Lower leg skin (tissue), 4 donors: ENCODE measurements around the gene ING3. TPM values are rescaled to one million over a fixed set of nuclear protein-coding genes. Genes with fewer than 3 reads are reported as not detected.

ENCODE experiments used
- DNase-seq, 2 donors: peaks; one replicate each; pipeline ENCODE4 v3.0.0-alpha.2; 2019; ENCODE audit warnings: low spot score in 2 of 2
- H3K4me3 ChIP-seq: fragments of 200-600 bp; sonication (generic); 2 replicates; pipeline ENCODE4 v1.5.1; 2017; ENCODE audit warnings: mild to moderate bottlenecking, low read depth; ENCODE audit not compliant: poor library complexity, severe bottlenecking
- CTCF ChIP-seq, 3 donors: fragments of 450-650 bp; IDR thresholded peaks; one replicate each; pipeline ENCODE4 v1.5.1; 2016; ENCODE audit warnings: antibody characterized with exemption in 3 of 3, mild to moderate bottlenecking in 3 of 3, moderate library complexity in 2 of 3
- POLR2A ChIP-seq, 2 donors: fragments of 450-650 bp; IDR thresholded peaks; one replicate each; pipeline ENCODE4 v1.6.1; 2016 to 2017; ENCODE audit warnings: antibody characterized with exemption in 2 of 2, mild to moderate bottlenecking in 1 of 2, moderate library complexity in 1 of 2
- WGBS, 2 donors: methylation state at CpG; one replicate each; pipeline ENCODE4 v1.1.5; 2018; 5-methylcytosine and 5-hydroxymethylcytosine counted together
- intact Hi-C: fragments of 100-400 bp; cut with DNase I; formaldehyde crosslinking; loops from one replicate; pipeline ENCODE4 v1.15.0; 2023; ENCODE audit warnings: low total_unique reads
- total RNA-seq, 4 donors: library from RNA; depleted of rRNA; stranded (reverse); fragments of >200 nt; gene quantifications; one replicate each; pipeline ENCODE4 v1.1.0, GENCODE V29; 2016

The ING3 gene
- total RNA-seq, 4 donors from 2014 or later = 6.6 to 11.4 (median 9.8) TPM

- no peak for DNase-seq
- intact Hi-C loops = no loop called here
- WGBS, 2 donors = 79 to 86% methylated on average over 5 of the region's 5 CpGs
- no peak overlapping the region for H3K4me3 ChIP-seq
- TF ChIP-seq POLR2A (IDR thresholded peaks at IDR 0.05) = no peak
- TF ChIP-seq CTCF (IDR thresholded peaks at IDR 0.05) = no peak
Observed at GRCh38 chr7:120994512-120995410, 44.2 kb downstream of the ING3 start.

GRCh38 chr7:120995654-120996053 lies 45.1 kb downstream of the ING3 start:
- TF ChIP-seq CTCF (IDR thresholded peaks at IDR 0.05) (no peak), POLR2A (IDR thresholded peaks at IDR 0.05) (no peak)
- WGBS, 2 donors = 50 to 90% methylated on average over 2 of the region's 2 CpGs
- H3K4me3 ChIP-seq = no peak overlapping the region
- DNase-seq = no peak
- intact Hi-C loops = no loop called here

- WGBS, 2 donors = 71 to 92% methylated on average over 2 of the region's 2 CpGs
- peak; percentile 85 to 87 for DNase-seq
- TF ChIP-seq POLR2A (IDR thresholded peaks at IDR 0.05) (no peak), CTCF (IDR thresholded peaks at IDR 0.05) (no peak)
- intact Hi-C loops = no loop called here
- no peak overlapping the region for H3K4me3 ChIP-seq
Observed at GRCh38 chr7:120996333-120996987, 45.9 kb downstream of the ING3 start.

GRCh38 chr7:120996988-120997345 lies 46.4 kb downstream of the ING3 start:
- H3K4me3 ChIP-seq = no peak overlapping the region
- no peak for TF ChIP-seq CTCF (IDR thresholded peaks at IDR 0.05)
- TF ChIP-seq POLR2A (IDR thresholded peaks at IDR 0.05) = no peak
- intact Hi-C loops = no loop called here
- DNase-seq = no peak

- no peak for DNase-seq
- no peak overlapping the region for H3K4me3 ChIP-seq
- WGBS, 2 donors = 86 to 88% methylated on average over 7 of the region's 7 CpGs
- intact Hi-C loops = no loop called here
- TF ChIP-seq CTCF (IDR thresholded peaks at IDR 0.05) (no peak), POLR2A (IDR thresholded peaks at IDR 0.05) (no peak)
Observed at GRCh38 chr7:120997882-120998474, 47.4 kb downstream of the ING3 start.
